Kidney epithelial cell (primary cell): ENCODE data around the gene RHBDL3. TPM values are rescaled to one million over a fixed set of nuclear protein-coding genes. Genes with fewer than 3 reads are reported as not detected.

Experiments
- DNase-seq: peaks from one replicate; pipeline ENCODE4 v3.0.0-alpha.2; 2010; ENCODE audit warnings: low read depth
- H3K27me3 ChIP-seq: 2 replicates; pipeline ENCODE4 v1.6.0; 2011; ENCODE audit warnings: low read length; ENCODE audit not compliant: control insufficient read depth, insufficient read depth
- H3K36me3 ChIP-seq: 2 replicates; pipeline ENCODE4 v1.5.1; 2011; ENCODE audit warnings: low read length; ENCODE audit not compliant: control insufficient read depth, insufficient read depth
- H3K4me3 ChIP-seq: 2 replicates; pipeline ENCODE4 v1.5.1; 2011; ENCODE audit warnings: low read depth, mild to moderate bottlenecking, control low read depth, low read length
- total RNA-seq: library from RNA; depleted of rRNA; stranded (reverse); fragments of >200 nt; gene quantifications from 2 replicates; pipeline ENCODE4 v1.2.3, GENCODE V29; 2015
- TF ChIP-seq, protein P1 (sequence below): IDR thresholded peaks from 2 replicates; pipeline ENCODE4 v1.5.1; 2011; ENCODE audit warnings: mild to moderate bottlenecking, moderate library complexity, low read length, control low read depth, inconsistent platforms; ENCODE audit not compliant: insufficient read depth, poor library complexity, severe bottlenecking

Gene RHBDL3
- total RNA-seq, 1 donor from 2014 or later = not detected

GRCh38 chr17:32239456-32239855 is 26.2 kb upstream of the RHBDL3 start:
- H3K4me3 ChIP-seq = no peak overlapping the region
- H3K27me3 ChIP-seq = no peaks in the 10 kb centered on the region
- no peak for DNase-seq
- H3K36me3 ChIP-seq = no peaks in the 10 kb centered on the region
- TF ChIP-seq, protein P1, sequence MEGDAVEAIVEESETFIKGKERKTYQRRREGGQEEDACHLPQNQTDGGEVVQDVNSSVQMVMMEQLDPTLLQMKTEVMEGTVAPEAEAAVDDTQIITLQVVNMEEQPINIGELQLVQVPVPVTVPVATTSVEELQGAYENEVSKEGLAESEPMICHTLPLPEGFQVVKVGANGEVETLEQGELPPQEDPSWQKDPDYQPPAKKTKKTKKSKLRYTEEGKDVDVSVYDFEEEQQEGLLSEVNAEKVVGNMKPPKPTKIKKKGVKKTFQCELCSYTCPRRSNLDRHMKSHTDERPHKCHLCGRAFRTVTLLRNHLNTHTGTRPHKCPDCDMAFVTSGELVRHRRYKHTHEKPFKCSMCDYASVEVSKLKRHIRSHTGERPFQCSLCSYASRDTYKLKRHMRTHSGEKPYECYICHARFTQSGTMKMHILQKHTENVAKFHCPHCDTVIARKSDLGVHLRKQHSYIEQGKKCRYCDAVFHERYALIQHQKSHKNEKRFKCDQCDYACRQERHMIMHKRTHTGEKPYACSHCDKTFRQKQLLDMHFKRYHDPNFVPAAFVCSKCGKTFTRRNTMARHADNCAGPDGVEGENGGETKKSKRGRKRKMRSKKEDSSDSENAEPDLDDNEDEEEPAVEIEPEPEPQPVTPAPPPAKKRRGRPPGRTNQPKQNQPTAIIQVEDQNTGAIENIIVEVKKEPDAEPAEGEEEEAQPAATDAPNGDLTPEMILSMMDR = no peak

GRCh38 chr17:32240750-32241149 is 24.9 kb upstream of the RHBDL3 start:
- H3K36me3 ChIP-seq = no peaks in the 10 kb centered on the region
- no peaks in the 10 kb centered on the region for H3K27me3 ChIP-seq
- TF ChIP-seq, protein P1 = no peak
- H3K4me3 ChIP-seq = no peak overlapping the region
- DNase-seq = no peak

DNA sequence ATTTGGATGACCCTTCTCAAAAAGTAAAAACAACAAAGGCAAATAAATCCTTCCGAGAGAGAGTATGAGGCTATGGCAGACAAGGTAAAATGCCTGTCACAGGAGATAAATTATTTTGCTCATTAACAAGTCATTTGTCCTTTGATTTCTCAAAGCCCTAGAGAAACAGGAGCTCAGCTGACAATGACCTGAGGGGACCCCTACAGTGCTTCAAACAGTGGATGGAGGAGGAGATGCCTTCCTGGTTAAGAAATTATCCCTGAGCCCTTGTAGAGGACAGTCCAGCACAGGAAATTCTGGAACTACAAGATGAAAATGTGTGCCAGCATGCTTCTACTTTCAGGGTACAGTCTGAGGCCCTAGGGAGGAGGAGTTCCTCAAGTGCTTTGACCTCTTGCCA is 24.0 kb upstream of the RHBDL3 start:
- H3K27me3 ChIP-seq = no peaks in the 10 kb centered on the region
- DNase-seq = no peak

DNA sequence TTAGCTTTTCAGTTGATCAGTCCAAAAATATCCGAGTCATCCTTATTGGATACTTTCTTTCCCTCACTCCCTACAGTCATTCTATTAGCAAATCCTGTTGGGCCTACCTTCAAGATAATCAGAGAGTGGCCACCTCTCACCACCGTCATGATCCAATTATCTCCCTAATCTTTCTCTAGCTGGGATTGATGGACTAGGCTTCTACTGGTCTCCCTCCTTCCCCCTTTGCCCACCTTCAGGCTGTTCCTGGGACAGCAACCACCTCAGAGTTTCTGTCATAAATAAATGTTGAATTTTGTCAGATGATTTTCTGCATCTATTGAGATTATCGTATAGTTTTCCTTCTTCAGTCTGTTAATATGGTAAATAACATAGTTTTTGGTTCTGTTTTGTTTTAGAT is 16.2 kb upstream of the RHBDL3 start:
- DNase-seq = no peak
- Histone ChIP-seq H3K27me3 (no peaks in the 10 kb centered on the region), H3K36me3 (no peaks in the 10 kb centered on the region), H3K4me3 (no peak overlapping the region)
- TF ChIP-seq, protein P1 = no peak

More for the DNA sequence above, 24.0 kb upstream of the RHBDL3 start:
- Histone ChIP-seq H3K36me3 (no peaks in the 10 kb centered on the region), H3K4me3 (no peak overlapping the region)
- TF ChIP-seq, protein P1 = no peak

GRCh38 chr17:32253117-32253611 is 12.5 kb upstream of the RHBDL3 start:
- no peaks in the 10 kb centered on the region for H3K36me3 ChIP-seq
- TF ChIP-seq, protein P1 = peak; percentile 100
- DNase-seq = no peak
- peaks cover 9% of the 10 kb centered on the region for H3K27me3 ChIP-seq
- H3K4me3 ChIP-seq = no peak overlapping the region

- no peak overlapping the region for H3K4me3 ChIP-seq
- DNase-seq = no peak
- TF ChIP-seq, protein P1 = no peak
- no peaks in the 10 kb centered on the region for H3K36me3 ChIP-seq
- peaks cover 9% of the 10 kb centered on the region for H3K27me3 ChIP-seq
Measured at GRCh38 chr17:32256012-32256700, 9.5 kb upstream of the RHBDL3 start.
